ENCODE results near the gene GALNT1. TPM values are rescaled to one million over a fixed set of nuclear protein-coding genes. Genes with fewer than 3 reads are reported as not detected.

The GALNT1 gene
- total RNA-seq, 1 experiment from 2014 or later = 54.7 TPM

DNA sequence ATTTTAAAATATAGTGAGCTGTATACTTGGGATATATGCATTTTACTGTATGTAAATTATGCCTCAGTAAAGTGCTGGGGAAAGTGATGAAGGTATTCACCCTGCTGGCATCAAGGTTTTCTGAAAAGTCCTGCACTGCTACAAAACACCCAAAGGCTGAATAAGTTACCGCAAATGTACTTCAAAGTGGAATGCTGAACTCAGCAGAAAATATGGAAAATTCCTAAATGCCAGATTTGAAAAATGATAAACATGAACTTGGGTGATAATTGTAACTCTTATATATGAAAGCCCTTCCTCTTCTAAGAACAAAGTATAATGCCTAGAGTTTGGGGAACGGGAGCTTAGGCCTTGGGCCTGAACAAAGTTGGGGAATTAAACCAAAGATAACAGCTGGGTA, 133.0 kb downstream of the GALNT1 start:
- Histone ChIP-seq H2AFZ (ENCODE audit: low read depth, low read length, poor library complexity, severe bottlenecking) (no peak overlapping the region), H3K4me2 (ENCODE audit: low read length) (no peak overlapping the region), H3K9me3 (ENCODE audit: control insufficient read depth in 1 of 2, insufficient read depth in 1 of 2, low read depth in 1 of 2, low read length in 2 of 2) (no peaks in the 10 kb centered on the region), H3K9me2 (ENCODE audit: insufficient read depth) (no peaks in the 10 kb centered on the region), H3K36me3 (ENCODE audit: control insufficient read depth in 1 of 2, insufficient read depth in 2 of 2, low read length in 2 of 2) (peaks cover 0 to 5% of the 10 kb centered on the region in 2 experiments; a peak in 1 of 4 replicates), H3K27ac (ENCODE audit: low read depth, low read length) (no peak overlapping the region), H3K4me3 (replicated peaks in 1 of 2; ENCODE audit: low read depth in 1 of 2, low read length in 2 of 2) (no peak overlapping the region), H3K27me3 (ENCODE audit: insufficient read depth, low read length) (no peaks in the 10 kb centered on the region), H3K79me2 (ENCODE audit: insufficient read depth, low read length) (no peaks in the 10 kb centered on the region), H4K20me1 (ENCODE audit: insufficient read depth) (no peaks in the 10 kb centered on the region), H3K4me1 (ENCODE audit: control insufficient read depth in 1 of 2, insufficient read depth in 2 of 2, low read length in 2 of 2) (no peaks in the 10 kb centered on the region), H3K9ac (ENCODE audit: low read length) (no peak overlapping the region)
- ATAC-seq (no peak), DNase-seq (ENCODE audit: low read depth, low spot score) (no peak)
- intact Hi-C loops (cut with micrococcal nuclease) = no loop called here
- ChIA-PET POLR2A (no interaction called here), CTCF (no interaction called here), RAD21 (ENCODE audit: low non-redundant PET in 1 of 2, low total read pairs in 2 of 2, uncharacterized antibody in 2 of 2, unreplicated experiment in 2 of 2) (no interaction called here)
- BruUV-seq (replicated peaks) = no TSS peak
- no peak for TF ChIP-seq SP1 (IDR thresholded peaks at IDR 0.05; ENCODE audit: low read depth)
- TF ChIP-seq CBX3 (IDR thresholded peaks at IDR 0.05; ENCODE audit: low read depth) = no peak
- no peak for TF ChIP-seq SRF (IDR thresholded peaks at IDR 0.05; ENCODE audit: low read depth)
- TF ChIP-seq CTCF (IDR thresholded peaks at IDR 0.05 in 2 of 3, conservative IDR thresholded peaks at IDR 0.05 in 1 of 3; ENCODE audit: borderline replicate concordance in 1 of 3, insufficient read depth in 1 of 3, low read depth in 2 of 3, low read length in 2 of 3) = no peak

GRCh38 chr18:35715139-35715538, 133.6 kb downstream of the GALNT1 start:
- no peaks in the 10 kb centered on the region for H3K9me3 ChIP-seq (ENCODE audit: control insufficient read depth in 1 of 2, insufficient read depth in 1 of 2, low read depth in 1 of 2, low read length in 2 of 2)
- no peaks in the 10 kb centered on the region for H3K27me3 ChIP-seq (ENCODE audit: insufficient read depth, low read length)
- RAD21 ChIA-PET (ENCODE audit: low non-redundant PET in 1 of 2, low total read pairs in 2 of 2, uncharacterized antibody in 2 of 2, unreplicated experiment in 2 of 2) = no interaction called here
- POLR2A ChIA-PET = no interaction called here
- peaks cover 0 to 1% of the 10 kb centered on the region in 2 experiments; a peak in 1 of 4 replicates for H3K36me3 ChIP-seq (ENCODE audit: control insufficient read depth in 1 of 2, insufficient read depth in 2 of 2, low read length in 2 of 2)
- no peak overlapping the region for H3K4me3 ChIP-seq (replicated peaks in 1 of 2; ENCODE audit: low read depth in 1 of 2, low read length in 2 of 2)
- H3K79me2 ChIP-seq (ENCODE audit: insufficient read depth, low read length) = no peaks in the 10 kb centered on the region
- ATAC-seq = no peak
- DNase-seq (ENCODE audit: low read depth, low spot score) = no peak
- no peak overlapping the region for H3K27ac ChIP-seq (ENCODE audit: low read depth, low read length)
- H2AFZ ChIP-seq (ENCODE audit: low read depth, low read length, poor library complexity, severe bottlenecking) = no peak overlapping the region
- H3K4me1 ChIP-seq (ENCODE audit: control insufficient read depth in 1 of 2, insufficient read depth in 2 of 2, low read length in 2 of 2) = no peaks in the 10 kb centered on the region
- no peak overlapping the region for H3K4me2 ChIP-seq (ENCODE audit: low read length)
- H3K9ac ChIP-seq (ENCODE audit: low read length) = no peak overlapping the region
- TF ChIP-seq EZH2phosphoT487 (IDR thresholded peaks at IDR 0.05; ENCODE audit: borderline replicate concordance) (no peak), SP1 (IDR thresholded peaks at IDR 0.05; ENCODE audit: low read depth) (no peak), ELF1 (IDR thresholded peaks at IDR 0.05; ENCODE audit: borderline replicate concordance, low read depth) (no peak), SRF (IDR thresholded peaks at IDR 0.05; ENCODE audit: low read depth) (no peak), FOSL1 (IDR thresholded peaks at IDR 0.05; ENCODE audit: low read depth) (no peak), CBX3 (IDR thresholded peaks at IDR 0.05; ENCODE audit: low read depth) (no peak), SIN3A (IDR thresholded peaks at IDR 0.05; ENCODE audit: low read depth) (no peak), EZH2 (IDR thresholded peaks at IDR 0.05) (no peak), ZBTB33 (IDR thresholded peaks at IDR 0.05; ENCODE audit: extremely low read depth, insufficient replicate concordance, low read length) (no peak), POLR2A (IDR thresholded peaks at IDR 0.05; ENCODE audit: borderline replicate concordance, extremely low read depth, insufficient read depth, insufficient read length) (no peak), POLR2AphosphoS5 (IDR thresholded peaks at IDR 0.05; ENCODE audit: low read depth, low read length) (no peak), ZNF274 (IDR thresholded peaks at IDR 0.05; ENCODE audit: low read depth, low read length) (no peak), YY1 (IDR thresholded peaks at IDR 0.05; ENCODE audit: extremely low read depth, insufficient replicate concordance, low read depth, low read length) (no peak)
- TF ChIP-seq, protein P1, sequence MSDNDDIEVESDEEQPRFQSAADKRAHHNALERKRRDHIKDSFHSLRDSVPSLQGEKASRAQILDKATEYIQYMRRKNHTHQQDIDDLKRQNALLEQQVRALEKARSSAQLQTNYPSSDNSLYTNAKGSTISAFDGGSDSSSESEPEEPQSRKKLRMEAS (IDR thresholded peaks at IDR 0.05) = no peak
- H4K20me1 ChIP-seq (ENCODE audit: insufficient read depth) = no peaks in the 10 kb centered on the region
- BruUV-seq (replicated peaks) = no TSS peak
- H3K9me2 ChIP-seq (ENCODE audit: insufficient read depth) = no peaks in the 10 kb centered on the region
- CTCF ChIA-PET = no interaction called here
- intact Hi-C loops (cut with micrococcal nuclease) = no loop called here
